Type B pancreatic cell (in vitro differentiated cells): ENCODE measurements around the gene CREG1. TPM values are rescaled to one million over a fixed set of nuclear protein-coding genes. Genes with fewer than 3 reads are reported as not detected.

Experiments
- DNase-seq: peaks from one replicate; pipeline ENCODE4 v3.0.0; 2021; ENCODE audit warnings: mixed read lengths; ENCODE audit not compliant: unreplicated experiment; ENCODE audit errors: extremely low spot score
- H3K27ac Mint-ChIP-seq: 2 replicates; pipeline ENCODE4 v1.8.0; 2021; ENCODE audit warnings: mild to moderate bottlenecking, mixed read lengths
- H3K27me3 Mint-ChIP-seq: 2 replicates; pipeline ENCODE4 v1.8.0; 2021; ENCODE audit warnings: mixed read lengths
- H3K36me3 Mint-ChIP-seq: 2 replicates; pipeline ENCODE4 v1.8.0; 2021; ENCODE audit warnings: mixed read lengths
- H3K4me1 Mint-ChIP-seq: one replicate; pipeline ENCODE4 v1.8.0; 2021; ENCODE audit warnings: mixed read lengths; ENCODE audit not compliant: unreplicated experiment
- H3K4me3 Mint-ChIP-seq: 2 replicates; pipeline ENCODE4 v1.8.0; 2021; ENCODE audit warnings: mild to moderate bottlenecking, mixed read lengths
- H3K9me3 Mint-ChIP-seq: 2 replicates; pipeline ENCODE4 v1.8.0; 2021; ENCODE audit warnings: mixed read lengths
- total RNA-seq: library from RNA; stranded (reverse); gene quantifications from 2 replicates; pipeline ENCODE4 v1.2.1, GENCODE V29; 2021; ENCODE audit warnings: low replicate concordance
- TF ChIP-seq, protein P1 (sequence below): fragments of 200-600 bp; sonication (generic); conservative IDR thresholded peaks from 2 replicates; pipeline ENCODE4 v1.5.0; 2021; ENCODE audit warnings: antibody characterized with exemption, mild to moderate bottlenecking

The CREG1 gene
- total RNA-seq, 1 donor from 2014 or later, result 39.5 TPM

- Mint-ChIP-seq H3K4me3 (no peak overlapping the region), H3K4me1 (peaks cover 8% of the 10 kb centered on the region), H3K9me3 (no peaks in the 10 kb centered on the region), H3K27me3 (peaks cover 4% of the 10 kb centered on the region), H3K27ac (no peak overlapping the region), H3K36me3 (no peaks in the 10 kb centered on the region)
- DNase-seq, result no peak
- TF ChIP-seq, protein P1, sequence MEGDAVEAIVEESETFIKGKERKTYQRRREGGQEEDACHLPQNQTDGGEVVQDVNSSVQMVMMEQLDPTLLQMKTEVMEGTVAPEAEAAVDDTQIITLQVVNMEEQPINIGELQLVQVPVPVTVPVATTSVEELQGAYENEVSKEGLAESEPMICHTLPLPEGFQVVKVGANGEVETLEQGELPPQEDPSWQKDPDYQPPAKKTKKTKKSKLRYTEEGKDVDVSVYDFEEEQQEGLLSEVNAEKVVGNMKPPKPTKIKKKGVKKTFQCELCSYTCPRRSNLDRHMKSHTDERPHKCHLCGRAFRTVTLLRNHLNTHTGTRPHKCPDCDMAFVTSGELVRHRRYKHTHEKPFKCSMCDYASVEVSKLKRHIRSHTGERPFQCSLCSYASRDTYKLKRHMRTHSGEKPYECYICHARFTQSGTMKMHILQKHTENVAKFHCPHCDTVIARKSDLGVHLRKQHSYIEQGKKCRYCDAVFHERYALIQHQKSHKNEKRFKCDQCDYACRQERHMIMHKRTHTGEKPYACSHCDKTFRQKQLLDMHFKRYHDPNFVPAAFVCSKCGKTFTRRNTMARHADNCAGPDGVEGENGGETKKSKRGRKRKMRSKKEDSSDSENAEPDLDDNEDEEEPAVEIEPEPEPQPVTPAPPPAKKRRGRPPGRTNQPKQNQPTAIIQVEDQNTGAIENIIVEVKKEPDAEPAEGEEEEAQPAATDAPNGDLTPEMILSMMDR, result no peak
Observed at GRCh38 chr1:167516404-167517388, 36.9 kb downstream of the CREG1 start.

DNA sequence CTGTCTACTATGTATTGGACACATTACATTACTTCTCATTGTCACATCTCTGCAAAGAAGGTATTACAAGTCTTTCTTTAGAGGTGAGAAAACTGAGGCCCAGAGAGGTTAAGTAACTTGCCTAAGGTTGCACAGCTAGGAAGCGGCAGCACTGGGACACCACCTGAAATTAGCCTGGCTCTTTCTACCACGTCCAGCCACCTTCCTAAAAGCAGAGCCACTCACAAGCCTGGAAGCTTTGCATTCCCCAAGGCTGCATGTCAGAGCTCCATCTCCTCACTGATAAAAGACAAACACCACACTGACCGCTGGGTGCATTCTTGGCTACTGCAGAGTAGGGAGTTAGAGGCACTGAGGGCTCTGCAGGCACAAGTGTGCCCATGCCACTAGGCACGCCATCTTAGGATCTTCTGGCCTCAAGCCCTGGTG is 37.7 kb downstream of the CREG1 start:
- Mint-ChIP-seq H3K36me3 (no peaks in the 10 kb centered on the region), H3K27ac (no peak overlapping the region)

GRCh38 chr1:167515461-167515860 is 38.1 kb downstream of the CREG1 start:
- Mint-ChIP-seq H3K27me3 (peaks cover 4% of the 10 kb centered on the region), H3K4me1 (peaks cover 8% of the 10 kb centered on the region)
- DNase-seq, result no peak

More for the DNA sequence above, 37.7 kb downstream of the CREG1 start:
- H3K27me3 Mint-ChIP-seq, result peaks cover 4% of the 10 kb centered on the region
- no peak overlapping the region for H3K4me3 Mint-ChIP-seq
- DNase-seq, result no peak
- no peaks in the 10 kb centered on the region for H3K9me3 Mint-ChIP-seq
- H3K4me1 Mint-ChIP-seq, result peaks cover 8% of the 10 kb centered on the region
- TF ChIP-seq, protein P1, result no peak

DNA sequence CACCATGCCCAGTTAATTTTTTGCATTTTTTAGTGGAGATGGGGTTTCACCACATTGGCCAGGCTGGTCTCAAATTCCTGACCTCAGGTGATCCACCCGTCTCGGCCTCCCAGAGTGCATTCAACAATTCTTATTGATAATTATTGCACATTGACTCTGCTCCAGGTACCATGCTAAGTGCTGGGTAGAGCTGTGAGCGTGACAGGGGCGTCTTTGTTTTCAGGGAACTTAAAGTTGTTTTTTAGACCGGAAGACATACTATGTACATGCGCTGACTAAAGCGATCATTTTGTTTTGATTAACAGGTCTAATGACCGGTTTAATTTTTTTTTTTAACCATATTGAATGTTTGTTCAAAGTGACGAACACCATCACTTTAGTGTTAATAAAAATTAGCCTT is 39.3 kb downstream of the CREG1 start:
- Mint-ChIP-seq H3K9me3 (no peaks in the 10 kb centered on the region), H3K4me1 (peaks cover 8% of the 10 kb centered on the region), H3K4me3 (no peak overlapping the region), H3K27ac (no peak overlapping the region), H3K36me3 (no peaks in the 10 kb centered on the region), H3K27me3 (peaks cover 8% of the 10 kb centered on the region)
- no peak for DNase-seq
- TF ChIP-seq, protein P1, result no peak

More at GRCh38 chr1:167515461-167515860, 38.1 kb downstream of the CREG1 start:
- no peaks in the 10 kb centered on the region for H3K9me3 Mint-ChIP-seq
- H3K4me3 Mint-ChIP-seq, result no peak overlapping the region
- TF ChIP-seq, protein P1, result no peak
- H3K27ac Mint-ChIP-seq, result no peak overlapping the region
- H3K36me3 Mint-ChIP-seq, result no peaks in the 10 kb centered on the region

- Mint-ChIP-seq H3K27ac (no peak overlapping the region), H3K4me3 (no peak overlapping the region), H3K9me3 (no peaks in the 10 kb centered on the region), H3K36me3 (no peaks in the 10 kb centered on the region), H3K27me3 (peaks cover 4% of the 10 kb centered on the region), H3K4me1 (peaks cover 8% of the 10 kb centered on the region)
- no peak for DNase-seq
- TF ChIP-seq, protein P1, result no peak
Observed at GRCh38 chr1:167512046-167512654, 41.4 kb downstream of the CREG1 start.
